ENCODE data around the gene PELI2.
"Not testable (repeated sequence)": the region's sequence is repeated elsewhere in the genome, so short reads cannot be mapped to it uniquely, and the experiment has no call there.

PELI2 gene

DNA sequence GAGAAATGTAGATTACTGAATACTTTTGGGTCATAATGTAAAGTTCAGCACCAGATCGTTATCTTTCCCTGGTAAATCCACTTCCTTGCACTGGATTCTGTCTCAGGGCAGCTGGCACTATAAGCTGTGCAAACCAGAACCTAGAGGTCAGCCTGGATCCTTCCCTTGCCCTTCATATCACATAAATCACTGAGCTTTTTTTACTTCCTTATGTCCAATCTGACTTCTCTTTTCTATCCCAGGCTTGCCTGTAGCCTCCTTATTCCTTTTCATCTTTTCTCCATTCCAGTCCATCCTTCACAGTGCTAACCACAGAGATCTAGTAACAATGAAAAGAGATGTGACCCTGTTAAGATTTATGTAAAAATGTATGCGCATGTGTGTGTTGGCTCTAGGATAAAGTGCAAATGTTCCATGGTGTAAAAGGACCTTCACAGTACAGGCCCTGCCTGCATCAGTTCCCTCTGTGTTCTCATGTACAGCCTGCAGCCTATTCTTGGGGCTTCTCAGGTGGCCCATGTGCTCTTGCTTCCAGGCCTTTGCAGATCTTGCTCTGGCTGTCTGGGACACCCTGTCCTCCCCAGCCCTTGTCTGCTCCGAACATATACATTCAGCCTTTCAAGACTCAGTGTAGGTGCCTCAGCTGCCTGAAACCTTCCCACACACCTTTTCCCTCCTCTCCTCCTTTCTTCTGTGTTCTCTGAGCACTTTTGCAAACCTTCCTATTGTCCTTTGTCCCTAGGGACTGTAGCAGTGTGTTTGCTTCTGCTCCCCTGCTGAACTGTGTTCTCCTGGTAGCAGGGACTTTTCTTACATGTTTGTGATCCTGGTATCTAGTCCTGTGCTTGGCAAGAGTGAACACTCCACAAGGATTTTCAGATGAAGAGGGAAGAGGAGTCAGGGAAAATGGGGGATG is 30.0 kb downstream of the PELI2 start:
- Mint-ChIP-seq H3K9me3 (no peaks in the 10 kb centered on the region), H3K4me3 (no peak overlapping the region), H3K27ac (no peak overlapping the region), H3K36me3 (peaks cover 2% of the 10 kb centered on the region), H3K4me1 (peaks cover 54% of the 10 kb centered on the region), H3K27me3 (no peaks in the 10 kb centered on the region)

DNA sequence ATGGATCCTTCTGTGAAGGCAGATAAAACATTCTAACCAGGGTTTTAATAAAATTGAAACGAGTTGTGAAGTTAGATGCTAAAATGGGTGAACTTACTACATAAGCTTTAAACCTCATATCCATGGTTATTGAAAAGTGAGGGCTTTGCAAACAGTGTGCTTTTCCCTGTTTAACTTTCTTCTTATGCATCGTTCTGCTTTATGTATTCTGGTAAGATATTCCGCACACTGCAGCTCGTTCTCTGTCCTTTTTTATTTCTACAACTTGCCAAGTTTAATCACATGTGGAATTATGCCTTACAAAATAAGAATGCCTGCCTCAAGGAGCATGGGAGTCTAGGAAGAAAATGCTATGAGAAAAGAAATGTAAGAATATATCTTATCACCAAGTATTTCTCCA is 30.9 kb downstream of the PELI2 start:
- Mint-ChIP-seq H3K27ac (no peak overlapping the region), H3K27me3 (no peaks in the 10 kb centered on the region), H3K36me3 (peaks cover 2% of the 10 kb centered on the region), H3K9me3 (no peaks in the 10 kb centered on the region), H3K4me1 (peaks cover 57% of the 10 kb centered on the region), H3K4me3 (no peak overlapping the region)

DNA sequence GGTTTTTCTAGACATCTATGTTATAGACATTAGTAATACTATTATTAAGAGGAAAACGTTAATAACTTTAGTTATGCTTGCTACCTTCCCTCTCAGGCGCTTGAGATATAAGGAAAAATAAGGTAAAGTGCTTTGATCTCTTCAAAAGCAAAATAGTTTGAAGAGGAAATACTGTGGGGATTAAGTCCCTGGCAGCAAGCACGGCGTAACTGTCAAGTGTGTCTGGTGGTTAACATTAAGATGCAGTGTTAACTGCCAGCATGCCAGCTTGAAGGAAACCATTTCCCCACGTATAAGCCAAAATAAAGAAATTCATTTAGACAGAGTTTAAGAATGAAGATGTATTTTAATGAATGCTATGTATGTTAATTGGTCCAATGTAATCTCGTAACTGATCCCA is 31.8 kb downstream of the PELI2 start:
- H3K27ac Mint-ChIP-seq = no peak overlapping the region
- H3K4me3 Mint-ChIP-seq = no peak overlapping the region
- H3K27me3 Mint-ChIP-seq = no peaks in the 10 kb centered on the region
- peaks cover 2% of the 10 kb centered on the region for H3K36me3 Mint-ChIP-seq
- H3K4me1 Mint-ChIP-seq = peaks cover 65% of the 10 kb centered on the region
- H3K9me3 Mint-ChIP-seq = no peaks in the 10 kb centered on the region

DNA sequence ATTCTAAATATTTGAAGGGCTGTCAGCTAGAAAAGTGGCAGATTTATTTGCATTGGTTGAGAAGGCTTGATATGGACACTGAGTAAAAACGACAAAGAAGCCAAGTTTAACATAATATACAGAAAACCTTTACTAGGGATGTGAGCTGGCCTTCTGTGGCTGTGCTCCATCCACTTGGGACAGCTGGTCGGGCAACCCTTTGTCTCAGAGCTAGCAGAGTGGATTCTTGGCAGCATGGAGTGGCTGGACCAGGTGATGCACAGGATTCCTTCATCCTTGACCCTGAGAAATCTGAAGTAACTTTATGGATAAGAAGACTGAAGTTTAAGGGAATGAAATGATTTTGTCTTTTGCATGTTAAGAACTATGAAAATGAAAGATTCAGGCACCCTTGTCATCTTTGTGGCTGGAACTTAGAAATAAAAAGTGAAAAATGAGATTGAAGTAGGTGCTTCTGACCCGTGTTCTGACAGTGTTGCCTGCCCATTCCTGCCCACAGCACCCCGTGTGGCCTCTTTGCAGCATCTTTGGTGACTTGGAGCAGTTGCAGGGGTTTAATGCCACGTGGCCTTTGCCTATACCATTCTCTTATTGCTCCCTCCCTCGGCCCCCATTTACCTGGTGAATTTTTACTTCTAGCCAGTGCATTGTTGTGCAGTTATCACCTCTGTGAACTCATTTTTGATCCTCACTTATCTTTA is 32.6 kb downstream of the PELI2 start:
- Mint-ChIP-seq H3K9me3 (no peaks in the 10 kb centered on the region), H3K4me3 (no peak overlapping the region), H3K4me1 (peaks cover 67% of the 10 kb centered on the region), H3K36me3 (peaks cover 2% of the 10 kb centered on the region), H3K27me3 (no peaks in the 10 kb centered on the region), H3K27ac (no peak overlapping the region)

DNA sequence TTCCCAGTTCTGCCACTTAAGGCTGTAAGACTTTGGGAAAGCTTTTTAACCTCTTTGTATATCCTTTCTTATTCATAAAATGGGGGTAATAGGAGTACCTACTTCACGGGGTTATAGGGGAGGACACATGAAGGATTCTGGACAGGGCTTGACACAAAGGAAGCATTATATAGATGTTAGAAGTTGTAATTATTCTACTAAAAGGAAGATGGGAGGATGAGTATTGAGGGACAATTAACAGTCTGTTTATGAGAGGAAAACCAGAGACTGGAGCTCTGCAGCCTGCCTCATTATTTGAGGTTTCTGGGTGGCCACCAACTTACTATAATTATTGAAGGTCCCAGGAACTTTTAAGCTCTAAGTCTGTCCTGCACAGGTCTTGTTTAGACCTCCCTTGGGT is 34.0 kb downstream of the PELI2 start:
- Mint-ChIP-seq H3K9me3 (no peaks in the 10 kb centered on the region), H3K36me3 (peaks cover 2% of the 10 kb centered on the region), H3K27ac (no peak overlapping the region), H3K4me1 (peaks cover 55% of the 10 kb centered on the region), H3K27me3 (no peaks in the 10 kb centered on the region), H3K4me3 (no peak overlapping the region)

DNA sequence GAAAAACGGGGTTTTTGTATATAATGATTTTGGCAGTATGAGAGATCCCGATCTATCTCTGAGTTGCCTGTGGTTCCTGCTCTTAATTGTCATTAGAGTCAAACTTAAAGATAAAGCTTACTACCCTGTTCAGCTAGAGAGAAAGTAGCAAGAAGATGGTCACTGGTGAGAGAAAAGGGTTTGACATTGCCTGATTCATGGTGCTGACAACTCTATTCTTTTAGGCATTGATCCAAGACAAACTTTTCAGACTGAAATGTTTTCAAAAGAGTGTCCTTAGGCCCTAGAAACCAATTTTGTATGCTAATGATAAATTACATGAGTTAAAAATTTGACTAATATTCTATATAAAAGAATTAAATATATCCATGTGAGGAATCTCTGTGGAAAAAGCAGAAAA is 35.1 kb downstream of the PELI2 start:
- Mint-ChIP-seq H3K27me3 (no peaks in the 10 kb centered on the region), H3K4me1 (peaks cover 44% of the 10 kb centered on the region), H3K4me3 (no peak overlapping the region), H3K27ac (no peak overlapping the region), H3K9me3 (no peaks in the 10 kb centered on the region), H3K36me3 (peaks cover 2% of the 10 kb centered on the region)

DNA sequence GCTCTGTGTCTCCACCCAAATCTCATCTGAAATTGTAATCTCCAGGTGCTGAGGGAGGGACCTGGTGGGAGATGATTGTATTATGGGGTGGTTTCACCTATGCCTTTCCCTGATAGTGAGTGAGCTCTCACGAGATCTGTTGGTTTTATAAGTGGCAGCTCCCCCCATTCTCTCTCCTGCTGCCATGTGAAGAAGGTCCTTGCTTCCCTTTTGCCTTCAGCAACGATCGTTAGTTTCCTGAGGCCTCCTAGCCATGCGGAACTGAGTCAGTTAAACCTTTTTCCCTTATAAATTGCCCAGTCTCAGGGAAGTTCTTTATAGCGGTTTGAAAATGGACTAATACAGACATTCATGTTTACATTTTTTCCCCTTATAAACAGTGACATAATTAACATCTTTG is 36.1 kb downstream of the PELI2 start:
- Mint-ChIP-seq H3K27me3 (no peaks in the 10 kb centered on the region), H3K36me3 (peaks cover 2% of the 10 kb centered on the region), H3K4me3 (no peak overlapping the region), H3K27ac (no peak overlapping the region), H3K4me1 (peaks cover 34% of the 10 kb centered on the region), H3K9me3 (no peaks in the 10 kb centered on the region)

DNA sequence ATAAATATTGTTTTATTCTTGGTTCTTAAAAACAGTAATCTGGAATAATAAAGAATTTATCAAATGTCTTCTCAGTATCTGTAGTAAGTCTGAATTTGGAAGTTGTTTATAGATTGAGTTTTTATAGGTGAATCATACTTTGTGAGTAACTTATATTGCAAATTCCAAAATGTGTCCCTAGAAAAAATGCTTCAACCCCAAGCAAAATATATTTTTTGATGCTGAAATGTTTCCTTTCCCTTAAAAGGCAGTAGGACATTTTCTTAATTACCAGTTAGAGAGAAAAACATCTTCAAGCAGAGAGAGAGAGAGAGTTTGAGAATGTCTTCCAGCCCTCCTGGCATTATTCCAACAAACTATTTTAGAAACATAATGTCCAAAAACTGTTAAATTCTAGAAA is 37.9 kb downstream of the PELI2 start:
- H3K36me3 Mint-ChIP-seq = peaks cover 2% of the 10 kb centered on the region
- no peak overlapping the region for H3K4me3 Mint-ChIP-seq
- peaks cover 27% of the 10 kb centered on the region for H3K4me1 Mint-ChIP-seq
- no peaks in the 10 kb centered on the region for H3K27me3 Mint-ChIP-seq
- no peak overlapping the region for H3K27ac Mint-ChIP-seq
- no peaks in the 10 kb centered on the region for H3K9me3 Mint-ChIP-seq

DNA sequence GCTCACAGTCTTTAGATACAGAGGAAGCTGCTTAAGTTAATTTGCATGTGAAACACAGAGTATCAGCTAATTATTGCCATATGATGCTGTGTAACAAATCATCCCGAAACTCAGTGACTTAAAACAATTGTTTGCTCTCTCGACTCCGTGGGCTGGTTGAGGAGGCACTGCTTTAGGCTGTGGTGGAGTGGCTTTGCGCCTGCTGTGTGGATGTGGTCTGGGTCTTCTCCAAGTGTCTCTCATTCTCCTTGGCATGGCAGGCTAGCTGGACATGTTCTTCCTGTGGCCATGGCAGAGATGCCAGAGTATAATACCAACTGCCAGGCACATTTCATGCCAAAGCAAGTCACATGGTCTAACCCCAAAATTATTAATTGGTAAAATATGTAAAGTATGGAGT is 40.9 kb downstream of the PELI2 start:
- Mint-ChIP-seq H3K27me3 (no peaks in the 10 kb centered on the region), H3K4me3 (no peak overlapping the region), H3K9me3 (peaks cover 13% of the 10 kb centered on the region), H3K4me1 (peaks cover 17% of the 10 kb centered on the region), H3K27ac (no peak overlapping the region), H3K36me3 (peaks cover 6% of the 10 kb centered on the region)

DNA sequence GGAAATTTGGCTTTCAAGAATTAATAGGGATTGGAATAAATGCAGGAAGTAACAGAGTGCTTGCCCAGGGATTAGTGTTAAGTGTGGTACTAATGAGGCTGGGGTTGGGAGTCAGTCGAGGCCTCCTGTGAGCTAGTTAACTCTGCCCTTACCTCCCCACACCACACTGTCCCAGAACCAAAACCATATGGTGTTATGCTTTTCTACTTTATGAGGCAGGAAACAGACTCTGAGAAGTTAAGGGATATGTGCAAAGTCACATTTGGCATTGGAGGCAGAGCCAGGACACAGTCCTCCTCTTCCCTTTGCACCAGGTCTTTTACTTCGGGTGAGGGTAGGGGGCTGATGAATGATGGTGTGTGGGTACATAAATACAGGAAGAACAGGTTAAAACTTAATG is 41.9 kb downstream of the PELI2 start:
- H3K4me1 Mint-ChIP-seq = peaks cover 7% of the 10 kb centered on the region
- peaks cover 10% of the 10 kb centered on the region for H3K36me3 Mint-ChIP-seq
- H3K4me3 Mint-ChIP-seq = no peak overlapping the region
- no peaks in the 10 kb centered on the region for H3K27me3 Mint-ChIP-seq
- no peak overlapping the region for H3K27ac Mint-ChIP-seq
- peaks cover 20% of the 10 kb centered on the region for H3K9me3 Mint-ChIP-seq

DNA sequence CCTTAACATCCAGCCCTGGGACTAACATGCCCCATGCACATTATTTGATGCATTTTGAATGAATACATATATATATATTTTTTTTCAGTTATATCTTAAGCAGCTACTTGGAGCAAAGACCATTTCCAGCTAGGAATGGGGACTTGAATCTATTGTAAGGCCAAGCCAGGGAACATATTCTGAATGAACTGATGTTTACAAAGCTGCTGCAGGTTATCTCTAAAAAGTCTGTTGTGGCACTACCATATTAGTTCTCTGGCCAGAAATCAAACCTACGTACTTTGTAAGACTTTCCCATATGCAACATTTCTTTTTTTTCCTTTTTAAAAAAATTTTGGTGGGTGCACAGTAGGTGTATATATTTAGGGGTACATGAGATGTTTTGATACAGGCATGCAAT is 43.4 kb downstream of the PELI2 start:
- H3K27ac Mint-ChIP-seq = no peak overlapping the region
- peaks cover 6% of the 10 kb centered on the region for H3K4me1 Mint-ChIP-seq
- H3K36me3 Mint-ChIP-seq = peaks cover 16% of the 10 kb centered on the region
- H3K9me3 Mint-ChIP-seq = peaks cover 30% of the 10 kb centered on the region
- H3K27me3 Mint-ChIP-seq = no peaks in the 10 kb centered on the region
- H3K4me3 Mint-ChIP-seq = no peak overlapping the region

DNA sequence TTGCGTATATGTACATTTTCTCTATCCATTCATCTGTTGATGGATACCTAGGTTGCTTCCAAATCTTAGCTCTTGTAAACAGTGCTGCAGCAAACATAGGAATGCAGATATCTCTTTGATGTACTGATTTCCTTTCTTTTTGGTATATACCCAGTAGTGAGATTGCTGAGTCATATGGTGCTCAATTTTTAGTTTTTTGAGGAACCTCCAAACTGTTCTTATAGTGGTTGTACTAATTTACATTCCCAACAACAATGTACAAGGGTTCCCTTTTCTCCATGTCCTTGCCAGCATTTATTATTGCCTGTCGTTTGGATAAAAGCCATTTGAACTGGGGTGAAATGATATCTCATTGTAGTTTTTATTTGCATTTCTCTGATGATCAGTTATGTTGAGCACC is 44.3 kb downstream of the PELI2 start:
- Mint-ChIP-seq H3K36me3 (peaks cover 22% of the 10 kb centered on the region), H3K27me3 (no peaks in the 10 kb centered on the region), H3K4me3 (no peak overlapping the region), H3K4me1 (peaks cover 6% of the 10 kb centered on the region), H3K27ac (no peak overlapping the region), H3K9me3 (peaks cover 38% of the 10 kb centered on the region)

DNA sequence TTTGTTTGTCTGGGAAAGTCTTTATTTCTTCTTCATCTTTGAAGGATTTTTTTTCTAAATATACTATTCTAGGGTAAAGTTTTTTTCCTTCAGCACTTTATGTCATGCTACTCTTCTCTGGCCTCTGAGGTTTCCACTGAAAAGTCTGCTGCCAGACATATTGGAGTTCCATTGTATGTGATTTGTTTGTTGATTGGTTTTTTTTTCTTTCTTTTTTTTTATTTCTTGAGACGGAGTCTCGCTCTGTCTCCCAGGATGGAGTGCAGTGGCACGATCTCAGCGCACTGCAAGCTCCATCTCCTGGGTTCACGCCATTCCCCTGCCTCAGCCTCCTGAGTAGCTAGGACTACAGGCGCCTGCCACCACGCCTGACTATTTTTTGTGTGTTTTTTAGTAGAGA is 48.4 kb downstream of the PELI2 start:
- Mint-ChIP-seq H3K9me3 (peaks cover 42% of the 10 kb centered on the region), H3K4me1 (peaks cover 17% of the 10 kb centered on the region), H3K36me3 (peaks cover 24% of the 10 kb centered on the region)
- H3K4me3 Mint-ChIP-seq, H3K27ac Mint-ChIP-seq, H3K27me3 Mint-ChIP-seq: not testable (repeated sequence)

DNA sequence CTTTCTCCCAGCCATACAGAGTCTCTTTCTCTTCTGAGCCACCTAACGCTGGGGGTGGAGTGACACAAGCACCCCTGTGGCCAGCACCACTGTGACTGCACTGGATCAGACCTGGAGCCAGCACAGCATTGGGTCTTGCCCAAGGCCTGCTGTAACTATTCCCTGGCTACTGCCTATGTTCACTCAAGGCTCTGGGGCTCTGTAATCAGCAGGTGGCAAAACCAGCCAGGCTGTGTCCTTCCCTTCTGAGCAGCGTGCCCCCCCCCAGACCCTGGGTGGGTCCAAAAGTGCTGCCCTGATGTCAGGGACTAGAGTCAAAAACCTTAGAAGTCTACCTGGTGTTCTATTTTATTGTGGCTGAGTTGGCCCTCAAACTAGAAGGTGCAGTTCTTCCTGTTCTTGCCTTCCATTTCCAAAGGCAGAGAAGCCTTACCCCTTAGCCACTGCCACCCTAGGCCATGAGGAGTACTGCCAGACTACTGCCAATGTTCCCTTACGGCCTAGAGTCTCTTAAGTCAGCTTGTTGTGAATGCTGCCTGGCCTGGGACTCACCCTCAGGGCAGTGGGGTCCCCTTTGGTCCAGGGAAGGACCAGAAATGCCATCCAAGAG is 49.9 kb downstream of the PELI2 start:
- peaks cover 19% of the 10 kb centered on the region for H3K36me3 Mint-ChIP-seq

DNA sequence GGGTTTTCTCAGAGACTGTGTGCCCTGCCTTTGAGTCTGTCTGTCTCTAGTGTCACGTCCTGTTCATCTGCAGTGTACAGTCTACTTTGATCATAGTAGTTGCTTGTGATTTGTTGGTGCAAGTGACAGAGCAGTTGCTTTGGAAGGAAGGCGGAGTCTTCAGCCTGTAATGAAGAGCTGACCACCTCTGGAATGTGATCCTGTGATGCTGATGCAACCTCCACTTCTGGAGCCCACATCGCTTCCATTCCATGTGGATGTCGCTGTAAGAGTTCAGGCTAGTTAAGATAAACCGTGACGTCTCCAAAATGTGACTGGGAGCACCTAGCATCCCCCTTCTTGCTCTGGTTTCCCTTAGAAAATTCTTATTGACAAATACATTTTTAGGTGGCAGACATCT is 51.8 kb downstream of the PELI2 start:
- H3K27me3 Mint-ChIP-seq = no peaks in the 10 kb centered on the region
- peaks cover 16% of the 10 kb centered on the region for H3K36me3 Mint-ChIP-seq
- peaks cover 51% of the 10 kb centered on the region for H3K4me1 Mint-ChIP-seq
- peaks cover 23% of the 10 kb centered on the region for H3K9me3 Mint-ChIP-seq
- no peak overlapping the region for H3K4me3 Mint-ChIP-seq
- H3K27ac Mint-ChIP-seq = no peak overlapping the region

More for the DNA sequence above, 49.9 kb downstream of the PELI2 start:
- Mint-ChIP-seq H3K27ac (no peak overlapping the region), H3K4me3 (no peak overlapping the region), H3K4me1 (peaks cover 32% of the 10 kb centered on the region), H3K27me3 (no peaks in the 10 kb centered on the region), H3K9me3 (peaks cover 35% of the 10 kb centered on the region)

DNA sequence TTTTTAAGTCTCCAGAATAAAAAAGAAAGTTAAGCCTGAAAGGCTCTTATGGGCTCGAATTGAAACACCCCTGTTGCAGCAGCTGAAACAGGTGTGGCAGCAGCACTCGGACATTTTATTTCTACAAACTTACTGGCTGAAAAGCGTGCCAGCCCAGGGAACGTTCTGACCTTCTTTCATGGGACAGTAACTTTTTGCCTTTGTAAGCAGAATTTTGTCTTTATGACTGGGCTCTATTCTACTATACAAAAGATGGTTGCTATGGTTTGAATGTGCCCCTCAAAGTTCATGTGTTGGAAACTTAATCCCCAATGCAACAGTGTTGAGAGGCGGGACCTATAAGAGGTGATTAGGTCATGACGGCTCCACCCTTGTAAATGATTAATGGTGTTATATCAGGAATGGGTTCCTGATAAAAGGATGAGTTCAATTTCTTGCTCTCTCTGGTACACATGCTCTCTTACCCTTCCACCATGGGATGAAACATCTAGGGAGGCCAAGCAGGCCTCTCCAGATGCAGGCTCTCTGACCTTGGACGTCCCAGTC is 52.7 kb downstream of the PELI2 start:
- Mint-ChIP-seq H3K4me1 (peaks cover 51% of the 10 kb centered on the region), H3K27me3 (no peaks in the 10 kb centered on the region), H3K9me3 (peaks cover 17% of the 10 kb centered on the region), H3K27ac (no peak overlapping the region), H3K4me3 (no peak overlapping the region), H3K36me3 (peaks cover 12% of the 10 kb centered on the region)
